Measurements from ENCODE around the gene INS.
A peak's percentile ranks its signal among the peaks of the same experiment; 100 is the strongest.
"Not testable (repeated sequence)": the region's sequence is repeated elsewhere in the genome, so short reads cannot be mapped to it uniquely, and the experiment has no call there.

Gene INS

GRCh38 chr11:2198621-2199365, 37.8 kb upstream of the INS start:
- no peak for DNase-seq

DNA sequence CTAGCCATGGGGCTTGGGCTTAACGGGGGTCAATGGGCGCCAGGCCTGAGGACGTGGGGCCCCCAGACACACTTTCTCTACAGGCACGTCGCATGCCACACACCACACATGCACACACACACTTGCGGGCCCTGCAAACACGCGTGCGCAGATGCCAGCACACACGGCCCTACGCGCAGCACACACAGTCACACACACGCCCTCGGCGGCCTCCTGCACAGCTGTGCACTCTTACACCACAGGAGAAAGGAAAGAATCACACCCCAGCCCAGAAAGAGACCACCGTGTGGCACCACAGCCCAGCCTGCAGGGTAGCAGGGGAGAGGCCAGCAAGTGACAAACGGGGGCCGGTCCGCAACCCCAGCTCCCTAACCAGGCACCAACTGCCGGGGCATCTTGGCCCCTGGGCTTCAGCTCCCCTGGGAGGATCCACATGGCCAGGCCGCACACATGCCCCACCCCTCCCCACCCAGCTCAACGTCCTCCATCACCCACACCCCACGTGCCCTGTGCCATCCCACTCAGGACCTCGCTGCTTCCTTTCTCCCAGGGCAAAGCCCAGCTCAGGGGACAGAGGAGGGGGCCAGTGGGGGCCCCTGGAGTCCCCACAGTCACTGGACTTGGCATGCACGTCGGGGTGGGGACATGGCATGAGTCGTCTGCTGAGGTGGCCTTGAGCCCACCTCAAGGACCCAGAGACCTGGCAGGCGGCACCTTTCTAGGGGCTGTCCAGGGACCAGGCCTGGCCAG, 36.9 kb upstream of the INS start:
- no peak for DNase-seq

DNA sequence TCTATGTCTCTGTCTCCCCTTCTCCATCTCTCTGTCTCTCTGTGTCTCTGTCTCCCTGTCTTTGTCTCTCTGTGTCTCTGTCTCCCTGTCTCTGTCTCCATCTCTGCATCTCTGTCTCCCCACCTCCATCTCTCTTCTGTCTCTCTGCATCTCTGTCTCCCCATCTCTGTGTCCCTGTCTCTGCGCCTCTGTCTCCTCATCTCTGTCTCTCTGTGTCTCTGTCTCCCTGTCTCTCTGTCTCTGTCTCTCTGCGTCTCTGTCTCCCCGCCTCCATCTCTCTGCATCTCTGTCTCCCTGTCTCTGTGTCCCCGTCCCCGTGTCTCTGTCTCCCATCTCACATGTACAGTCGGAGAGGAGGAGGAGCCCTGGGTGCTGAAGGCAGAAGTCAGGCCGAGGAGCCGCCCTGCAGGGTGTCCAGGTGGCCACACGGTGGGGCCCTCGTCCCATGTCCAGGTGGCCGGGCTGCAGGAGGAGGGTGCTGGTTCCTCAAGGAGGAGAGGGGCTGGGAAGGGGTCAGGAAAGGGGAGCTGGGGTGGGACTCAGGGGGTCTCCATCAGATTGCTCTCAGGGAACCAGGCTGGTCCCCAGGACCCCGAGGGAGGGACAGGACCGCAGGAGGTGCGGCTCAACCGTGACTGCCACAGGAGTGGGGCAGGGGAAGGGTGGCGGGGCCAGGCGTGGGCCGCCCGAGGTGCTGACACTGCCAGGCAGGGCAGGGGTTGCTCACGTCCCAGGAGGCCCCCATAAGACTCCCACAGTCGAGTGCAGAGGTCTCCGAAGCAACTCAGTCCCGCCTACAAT, 36.2 kb upstream of the INS start:
- DNase-seq: peak; percentile 80

- DNase-seq: no peak
Measured at GRCh38 chr11:2195756-2196088, 34.7 kb upstream of the INS start.

DNA sequence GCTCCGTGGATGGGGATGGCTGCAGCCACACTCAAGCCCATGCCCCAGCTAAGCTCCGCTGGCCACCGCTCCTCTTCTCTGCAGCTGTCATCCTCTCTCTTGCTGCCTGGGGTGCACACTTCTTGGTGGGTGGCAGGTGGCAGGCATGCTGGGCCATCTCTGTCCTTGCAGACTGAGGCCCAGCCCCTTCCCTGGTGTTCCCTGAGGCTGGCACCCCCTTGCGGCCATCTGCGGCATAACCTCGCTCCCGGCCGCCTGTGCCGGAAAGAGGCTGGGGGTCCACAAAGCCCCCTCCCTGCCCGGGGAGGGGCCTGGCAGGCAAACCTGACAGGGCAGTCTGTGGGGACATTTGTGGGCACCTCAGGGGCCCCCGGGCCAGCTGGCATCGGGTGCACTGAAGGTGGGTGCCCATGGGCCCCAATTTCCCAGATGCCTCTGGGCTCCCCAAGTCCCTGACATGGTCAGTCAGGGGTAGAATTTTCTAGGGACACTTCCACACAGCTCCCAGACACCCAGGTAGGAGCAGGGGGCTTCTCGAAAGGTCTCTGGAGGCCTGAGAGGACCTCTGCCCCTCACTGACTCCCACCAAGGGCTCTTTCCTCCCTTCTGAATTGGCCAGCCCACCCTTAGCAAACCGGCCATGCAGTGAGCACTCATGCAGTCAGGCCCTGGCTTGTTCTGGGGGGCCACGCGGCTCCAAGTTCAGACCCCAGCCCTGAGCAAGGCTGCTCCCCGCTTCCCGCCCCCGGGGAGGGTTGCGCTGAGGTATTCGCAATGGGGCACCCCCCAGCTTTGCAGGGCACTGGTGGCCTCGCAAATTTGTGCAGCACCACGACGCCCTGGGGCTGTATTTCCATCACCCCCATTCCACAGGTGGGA, 34.1 kb upstream of the INS start:
- DNase-seq: peak; percentile 45

GRCh38 chr11:2193888-2194595, 33.0 kb upstream of the INS start:
- not testable (repeated sequence) for DNase-seq

DNA sequence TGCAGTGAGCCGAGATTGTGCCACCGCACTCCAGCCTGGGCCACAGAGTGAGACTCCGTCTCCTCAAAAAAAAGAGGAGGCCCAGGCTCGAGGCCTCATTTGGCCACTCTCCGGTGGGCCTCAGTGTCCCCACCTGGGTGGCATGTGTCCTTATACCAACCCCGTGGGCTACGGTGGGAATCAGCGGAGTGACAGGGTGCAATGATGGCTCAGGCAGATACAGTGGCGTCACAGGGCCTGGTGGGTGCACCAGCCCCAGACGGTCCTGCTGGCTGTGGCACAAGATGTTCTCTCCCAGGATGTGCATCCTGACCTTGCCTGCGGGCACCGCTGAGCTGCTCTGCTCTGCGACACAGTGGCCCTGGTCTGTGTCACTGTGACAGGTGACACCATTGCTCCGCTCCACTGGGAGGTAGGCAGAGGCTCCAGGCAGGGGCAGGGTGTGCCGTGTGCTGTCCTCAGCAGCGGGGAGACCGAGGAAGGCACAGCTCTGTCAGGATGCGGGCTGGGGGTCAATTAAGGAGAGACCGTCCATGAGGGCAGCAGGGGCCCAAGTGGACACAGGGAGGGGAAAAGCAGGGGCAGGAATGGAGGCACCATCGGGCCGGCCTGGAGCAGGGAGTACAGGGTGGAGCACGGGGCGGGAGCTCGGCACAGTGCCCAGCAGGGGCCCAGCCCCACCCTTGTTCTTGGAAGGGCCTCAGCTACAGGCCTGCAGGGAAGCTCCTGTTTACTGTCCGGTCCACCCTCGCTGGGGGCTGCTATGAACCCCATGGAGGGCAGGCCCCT, 32.3 kb upstream of the INS start:
- DNase-seq: no peak

DNA sequence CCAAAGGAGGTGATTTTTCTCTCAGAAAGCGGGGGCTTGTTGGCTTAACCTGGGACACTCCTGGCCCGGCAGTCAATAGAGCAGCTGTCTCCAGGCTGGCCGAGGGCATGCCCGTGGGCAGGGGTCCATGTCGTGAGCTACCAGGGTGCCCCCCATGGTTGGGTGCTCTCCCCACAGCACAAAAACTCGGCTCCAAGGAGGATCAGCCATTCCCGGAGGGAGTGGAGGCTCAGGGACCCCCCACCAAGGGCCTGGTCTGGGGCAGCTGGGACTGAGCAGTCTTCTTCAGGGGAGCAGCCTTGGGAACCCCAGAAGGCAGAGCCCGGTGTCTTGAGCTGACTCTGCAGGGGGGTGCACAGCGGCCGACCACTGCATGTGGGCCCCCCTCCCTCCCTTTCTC, 31.4 kb upstream of the INS start:
- DNase-seq: no peak

DNA sequence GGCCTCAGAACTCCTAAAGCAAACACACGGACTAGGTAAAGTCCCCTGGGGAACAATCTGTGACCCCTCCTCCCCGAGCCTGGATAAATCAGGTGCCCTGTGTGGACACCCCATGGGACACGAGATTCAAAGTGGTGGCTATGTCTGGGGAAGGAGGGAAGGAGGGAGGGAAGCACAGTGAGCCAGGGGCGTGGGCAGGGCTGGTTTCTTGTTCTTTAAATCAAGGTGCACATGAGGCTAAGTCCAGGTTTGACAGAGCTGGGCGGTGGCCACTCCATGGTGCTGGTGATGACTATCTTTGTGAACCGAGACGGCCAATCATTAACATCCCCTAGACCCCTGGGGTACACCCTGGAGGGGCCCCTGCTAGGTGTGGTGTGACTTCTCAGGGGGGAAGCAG, 30.9 kb upstream of the INS start:
- DNase-seq: no peak

GRCh38 chr11:2190657-2191471, 29.9 kb upstream of the INS start:
- DNase-seq: no peak

DNA sequence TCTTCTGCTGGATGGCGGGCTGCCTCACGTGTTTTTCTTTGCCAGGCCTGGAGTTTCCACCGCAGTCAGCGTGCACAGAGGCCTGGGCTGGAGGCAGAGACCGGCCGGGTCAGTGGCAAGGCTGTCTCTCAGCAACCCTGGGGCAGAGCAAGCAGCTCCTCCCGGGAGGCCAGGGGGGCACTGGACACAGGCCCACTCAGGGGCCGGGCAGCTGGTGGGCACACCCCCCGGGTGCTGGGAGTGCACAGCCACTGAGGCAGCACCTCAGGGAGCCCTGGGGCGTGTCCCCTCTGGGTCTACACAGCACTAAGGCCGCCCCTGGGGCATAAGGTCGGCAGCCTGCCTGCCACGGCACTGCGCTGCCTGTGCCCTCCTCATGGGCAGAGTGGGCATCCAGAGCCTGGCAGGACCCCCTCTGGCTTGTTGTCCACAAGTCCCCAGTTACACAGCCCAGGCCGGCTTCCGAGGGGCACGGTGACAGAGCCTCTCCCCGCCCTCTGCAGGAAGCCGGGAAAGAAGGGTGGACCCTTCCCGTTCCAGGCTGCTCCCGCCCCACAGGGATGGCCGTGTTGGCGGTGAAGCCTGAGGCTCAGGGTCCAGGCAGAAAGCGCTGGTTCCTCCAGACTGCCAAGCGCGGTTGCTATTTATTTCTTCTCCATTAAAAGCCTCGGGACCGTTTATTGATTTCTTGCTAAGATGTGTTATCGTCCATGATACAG, 29.1 kb upstream of the INS start:
- DNase-seq: no peak

GRCh38 chr11:2188745-2189144, 27.7 kb upstream of the INS start:
- no peak for DNase-seq

DNA sequence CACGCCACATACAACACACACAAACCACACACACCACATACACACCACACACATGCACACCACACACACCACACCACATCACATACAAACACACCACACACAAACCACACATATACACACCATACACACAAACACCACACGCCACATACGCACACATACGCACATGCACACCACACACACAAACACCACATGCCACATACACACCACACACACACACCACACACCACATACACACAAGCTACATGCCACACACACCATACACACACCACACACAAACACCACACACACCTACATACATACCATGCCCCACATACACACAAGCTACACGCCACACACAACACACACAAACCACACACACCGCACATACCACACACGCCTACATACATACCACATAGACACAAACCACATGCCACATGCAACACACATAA, 26.3 kb upstream of the INS start:
- no peak for DNase-seq

DNA sequence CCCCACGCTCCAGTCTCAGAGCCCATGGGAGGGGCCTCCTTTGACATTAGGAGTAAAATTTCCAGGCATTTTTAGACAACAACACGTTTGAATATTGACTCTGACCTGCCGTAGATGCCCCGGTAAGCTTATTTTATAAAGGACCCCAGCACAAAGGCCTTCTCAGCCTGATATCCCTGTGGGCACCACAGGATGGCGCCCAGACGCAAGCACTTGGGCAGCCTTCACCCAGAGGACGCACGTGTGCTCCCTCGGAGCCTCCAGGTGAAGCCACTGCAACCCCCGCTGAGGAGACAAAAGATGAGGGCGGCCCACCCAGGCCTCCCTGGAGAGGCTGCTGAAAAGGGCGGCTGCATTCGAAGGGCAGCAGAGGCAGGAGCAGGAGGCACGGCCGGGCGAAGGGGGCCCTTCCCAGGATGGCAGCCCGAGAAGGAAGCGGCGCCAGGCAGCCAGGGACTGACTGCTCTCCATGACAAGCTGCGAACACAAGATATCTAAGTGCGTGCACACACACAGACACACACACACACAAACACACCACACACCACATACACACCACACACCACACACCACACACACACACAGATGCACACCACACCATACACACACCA, 25.8 kb upstream of the INS start:
- no peak for DNase-seq

DNA sequence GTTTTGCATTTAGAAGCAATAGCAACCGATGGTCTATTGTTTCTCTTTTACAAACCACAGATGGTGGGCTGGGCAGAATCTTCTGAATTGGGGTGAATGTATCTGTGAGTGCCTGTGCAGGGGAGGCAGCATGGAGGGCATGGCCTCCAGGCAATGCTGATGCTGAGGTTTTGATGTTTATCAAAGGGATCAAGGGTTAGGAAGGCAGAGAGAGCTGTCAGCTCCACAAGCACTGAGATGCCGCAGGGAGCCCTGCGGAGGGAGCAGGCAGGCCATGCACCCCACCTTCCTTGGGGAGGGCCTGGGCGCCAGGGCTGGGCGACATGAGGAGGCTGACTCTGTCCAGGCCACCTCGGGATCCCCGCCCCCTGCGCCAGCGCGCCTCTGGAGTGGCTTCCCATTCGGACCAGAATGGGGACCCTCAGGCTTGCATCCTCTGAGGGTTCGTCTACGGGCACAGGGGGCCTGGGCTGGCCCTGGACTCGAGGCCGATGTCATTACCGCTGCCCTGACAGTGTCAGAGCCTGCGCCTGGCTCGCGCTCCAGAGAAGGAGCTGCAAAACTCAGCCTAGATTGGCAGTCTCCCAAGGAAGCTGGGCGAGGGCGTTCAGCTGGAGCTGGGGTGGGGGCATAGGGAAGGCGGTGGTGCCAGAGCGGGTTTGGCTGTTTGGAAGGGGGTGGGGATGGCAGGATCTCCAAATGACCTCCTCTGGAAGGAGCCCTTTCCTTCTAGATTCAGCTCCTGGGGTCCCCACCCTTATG, 24.5 kb upstream of the INS start:
- no peak for DNase-seq

DNA sequence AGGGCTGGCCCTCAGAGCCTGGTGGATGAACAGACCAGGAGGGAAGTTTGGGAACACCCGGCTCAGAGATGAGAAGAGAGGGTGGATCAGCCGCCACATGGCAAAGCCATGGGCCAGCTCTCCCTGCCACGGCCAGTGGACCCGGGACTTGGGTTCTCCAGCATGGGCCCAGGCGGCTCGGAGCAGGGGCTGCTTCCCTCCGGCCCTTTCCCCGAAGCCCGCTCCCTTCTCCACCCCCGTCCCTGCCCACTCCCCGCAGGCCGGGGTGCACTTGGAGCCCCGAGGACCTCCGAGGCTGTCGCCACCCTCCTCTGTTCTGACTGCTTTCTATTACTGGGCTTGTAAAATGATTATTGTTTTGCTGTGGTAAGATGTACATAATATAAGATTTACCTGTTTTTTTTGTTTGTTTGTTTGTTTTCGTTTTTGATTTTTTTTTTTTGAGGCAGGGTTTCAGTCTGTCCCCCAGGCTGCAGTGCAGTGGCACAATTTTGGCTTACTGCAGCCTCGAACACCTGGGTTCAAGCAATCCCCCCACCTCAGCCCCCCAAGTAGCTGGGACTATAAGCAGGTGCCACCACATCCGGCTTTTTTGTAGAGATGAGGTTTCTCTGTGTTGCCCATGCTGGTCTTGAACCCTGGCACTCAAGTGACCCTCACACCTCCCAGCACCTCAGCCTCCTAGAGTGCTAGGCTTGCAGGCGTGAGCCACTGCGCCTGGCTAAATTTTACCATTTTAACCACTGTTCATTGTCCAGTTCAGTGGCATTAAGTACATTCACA, 21.9 kb upstream of the INS start:
- DNase-seq: no peak

GRCh38 chr11:2182075-2182474, 21.1 kb upstream of the INS start:
- DNase-seq: no peak
